GM12864 (cell line): Measurements from ENCODE around the gene HSPG2.

Source experiments
- DNase-seq: peaks from one replicate; pipeline ENCODE4 v3.0.0-alpha.2; 2011; ENCODE audit warnings: low read depth
- H3K4me3 ChIP-seq: 2 replicates; pipeline ENCODE4 v1.5.1; 2011; ENCODE audit warnings: mild to moderate bottlenecking, low read depth, low read length, control low read depth
- CTCF ChIP-seq: IDR thresholded peaks from 2 replicates; pipeline ENCODE4 v1.5.1; 2011; ENCODE audit warnings: low read depth, mild to moderate bottlenecking, moderate library complexity, low read length, control low read depth, inconsistent platforms; ENCODE audit errors: missing control alignments

HSPG2 gene

DNA sequence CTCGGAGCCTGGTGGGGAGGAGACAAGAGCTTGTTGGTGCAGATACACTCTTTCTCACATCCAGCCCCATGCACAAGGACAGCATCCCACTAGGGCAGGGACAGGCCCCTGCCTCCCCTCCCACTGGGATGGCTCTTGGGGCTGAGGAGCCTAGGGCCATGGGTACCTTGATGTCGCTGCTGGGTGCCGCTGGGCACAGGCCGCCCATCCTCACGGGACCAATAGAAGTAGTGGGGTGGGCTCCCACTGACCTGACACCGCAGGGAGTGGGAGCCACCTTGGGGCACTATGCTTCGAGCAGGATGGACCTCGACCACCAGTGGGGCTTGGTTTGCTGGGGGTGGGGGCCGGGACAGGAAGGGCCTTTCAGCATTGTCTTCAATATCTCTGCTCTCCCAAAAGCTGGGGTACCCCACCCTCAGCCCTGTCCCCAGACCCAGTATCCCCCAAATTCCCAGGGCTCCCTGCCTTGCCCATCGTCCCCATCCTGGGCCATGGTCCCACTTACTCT lies 77.4 kb downstream of the HSPG2 start:
- no peak for TF ChIP-seq CTCF
- DNase-seq = no peak
- no peak overlapping the region for H3K4me3 ChIP-seq

- no peak for DNase-seq
- no peak overlapping the region for H3K4me3 ChIP-seq
- no peak for TF ChIP-seq CTCF
Observed at GRCh38 chr1:21857840-21858670, 79.1 kb downstream of the HSPG2 start.

DNA sequence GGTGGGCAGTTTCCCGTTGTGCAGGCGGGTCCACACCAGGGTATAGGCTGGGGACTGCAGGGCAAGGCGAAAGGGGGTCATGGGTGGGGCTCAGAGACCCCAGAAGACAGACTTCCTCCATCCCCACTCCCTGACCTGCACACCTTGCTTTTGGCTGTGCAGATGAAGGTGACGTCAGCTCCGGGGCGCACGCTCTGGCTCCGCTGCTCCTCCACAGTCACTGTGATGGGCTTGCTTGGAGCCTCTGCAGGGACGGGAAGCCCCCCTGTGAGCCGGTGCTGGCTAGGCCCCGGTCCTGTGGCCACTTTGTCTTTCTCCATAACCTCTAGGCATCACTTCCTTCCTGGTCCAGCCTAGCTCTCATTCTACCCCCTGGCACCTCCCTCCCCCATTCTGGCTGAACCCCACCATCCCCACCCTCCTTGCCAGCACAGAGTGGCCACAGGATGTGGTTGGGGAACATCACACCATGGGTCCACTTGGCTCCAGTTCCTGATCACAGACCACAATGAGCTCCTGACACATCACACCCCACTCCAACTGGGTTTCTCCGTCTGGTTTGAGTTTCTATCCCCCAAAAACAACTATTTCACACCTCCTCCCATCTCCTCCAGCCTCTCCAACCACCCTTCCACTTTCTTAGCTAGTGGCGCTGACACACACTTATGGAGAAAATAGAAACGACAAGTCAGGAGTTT lies 79.8 kb downstream of the HSPG2 start:
- no peak for DNase-seq
- TF ChIP-seq CTCF = no peak
- no peak overlapping the region for H3K4me3 ChIP-seq

- TF ChIP-seq CTCF = no peak
- H3K4me3 ChIP-seq = no peak overlapping the region
- no peak for DNase-seq
Observed at GRCh38 chr1:21855257-21856096, 81.6 kb downstream of the HSPG2 start.

GRCh38 chr1:21854751-21855131 lies 82.4 kb downstream of the HSPG2 start:
- DNase-seq = no peak
- no peak overlapping the region for H3K4me3 ChIP-seq
- no peak for TF ChIP-seq CTCF

- no peak for TF ChIP-seq CTCF
- H3K4me3 ChIP-seq = no peak overlapping the region
Observed at GRCh38 chr1:21854090-21854750, 82.9 kb downstream of the HSPG2 start.

More at GRCh38 chr1:21854090-21854750, 82.9 kb downstream of the HSPG2 start:
- no peak for DNase-seq
